Measurements from ENCODE around the gene FOXP2.

GRCh38 chr7:114412548-114412947 lies 2.1 kb upstream of the FOXP2 start:
- TF ChIP-seq ZNF70 (CRISPR knock-in tag; IDR thresholded peaks at IDR 0.05) (no peak), ESRRG (CRISPR knock-in tag; IDR thresholded peaks at IDR 0.05) (no peak), PPARA (CRISPR knock-in tag; IDR thresholded peaks at IDR 0.05; ENCODE audit: borderline replicate concordance) (no peak), RARB (CRISPR knock-in tag; IDR thresholded peaks at IDR 0.05) (no peak), GLIS3 (CRISPR knock-in tag; IDR thresholded peaks at IDR 0.05) (no peak), BACH2 (CRISPR knock-in tag; IDR thresholded peaks at IDR 0.05; ENCODE audit: borderline replicate concordance) (no peak), ARNTL (CRISPR knock-in tag; IDR thresholded peaks at IDR 0.05; ENCODE audit: borderline replicate concordance, low read depth) (no peak), TSHZ2 (CRISPR knock-in tag; IDR thresholded peaks at IDR 0.05) (no peak), TOX (CRISPR knock-in tag; IDR thresholded peaks at IDR 0.05; ENCODE audit: borderline replicate concordance) (no peak)
- TF ChIP-seq, protein P1, sequence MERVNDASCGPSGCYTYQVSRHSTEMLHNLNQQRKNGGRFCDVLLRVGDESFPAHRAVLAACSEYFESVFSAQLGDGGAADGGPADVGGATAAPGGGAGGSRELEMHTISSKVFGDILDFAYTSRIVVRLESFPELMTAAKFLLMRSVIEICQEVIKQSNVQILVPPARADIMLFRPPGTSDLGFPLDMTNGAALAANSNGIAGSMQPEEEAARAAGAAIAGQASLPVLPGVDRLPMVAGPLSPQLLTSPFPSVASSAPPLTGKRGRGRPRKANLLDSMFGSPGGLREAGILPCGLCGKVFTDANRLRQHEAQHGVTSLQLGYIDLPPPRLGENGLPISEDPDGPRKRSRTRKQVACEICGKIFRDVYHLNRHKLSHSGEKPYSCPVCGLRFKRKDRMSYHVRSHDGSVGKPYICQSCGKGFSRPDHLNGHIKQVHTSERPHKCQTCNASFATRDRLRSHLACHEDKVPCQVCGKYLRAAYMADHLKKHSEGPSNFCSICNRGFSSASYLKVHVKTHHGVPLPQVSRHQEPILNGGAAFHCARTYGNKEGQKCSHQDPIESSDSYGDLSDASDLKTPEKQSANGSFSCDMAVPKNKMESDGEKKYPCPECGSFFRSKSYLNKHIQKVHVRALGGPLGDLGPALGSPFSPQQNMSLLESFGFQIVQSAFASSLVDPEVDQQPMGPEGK (CRISPR knock-in tag; IDR thresholded peaks at IDR 0.05; ENCODE audit: borderline replicate concordance), result no peak
- TF ChIP-seq, protein P2, sequence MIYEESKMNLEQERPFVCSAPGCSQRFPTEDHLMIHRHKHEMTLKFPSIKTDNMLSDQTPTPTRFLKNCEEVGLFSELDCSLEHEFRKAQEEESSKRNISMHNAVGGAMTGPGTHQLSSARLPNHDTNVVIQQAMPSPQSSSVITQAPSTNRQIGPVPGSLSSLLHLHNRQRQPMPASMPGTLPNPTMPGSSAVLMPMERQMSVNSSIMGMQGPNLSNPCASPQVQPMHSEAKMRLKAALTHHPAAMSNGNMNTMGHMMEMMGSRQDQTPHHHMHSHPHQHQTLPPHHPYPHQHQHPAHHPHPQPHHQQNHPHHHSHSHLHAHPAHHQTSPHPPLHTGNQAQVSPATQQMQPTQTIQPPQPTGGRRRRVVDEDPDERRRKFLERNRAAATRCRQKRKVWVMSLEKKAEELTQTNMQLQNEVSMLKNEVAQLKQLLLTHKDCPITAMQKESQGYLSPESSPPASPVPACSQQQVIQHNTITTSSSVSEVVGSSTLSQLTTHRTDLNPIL (CRISPR knock-in tag; IDR thresholded peaks at IDR 0.05; ENCODE audit: low read depth), result no peak
- TF ChIP-seq, protein P3, sequence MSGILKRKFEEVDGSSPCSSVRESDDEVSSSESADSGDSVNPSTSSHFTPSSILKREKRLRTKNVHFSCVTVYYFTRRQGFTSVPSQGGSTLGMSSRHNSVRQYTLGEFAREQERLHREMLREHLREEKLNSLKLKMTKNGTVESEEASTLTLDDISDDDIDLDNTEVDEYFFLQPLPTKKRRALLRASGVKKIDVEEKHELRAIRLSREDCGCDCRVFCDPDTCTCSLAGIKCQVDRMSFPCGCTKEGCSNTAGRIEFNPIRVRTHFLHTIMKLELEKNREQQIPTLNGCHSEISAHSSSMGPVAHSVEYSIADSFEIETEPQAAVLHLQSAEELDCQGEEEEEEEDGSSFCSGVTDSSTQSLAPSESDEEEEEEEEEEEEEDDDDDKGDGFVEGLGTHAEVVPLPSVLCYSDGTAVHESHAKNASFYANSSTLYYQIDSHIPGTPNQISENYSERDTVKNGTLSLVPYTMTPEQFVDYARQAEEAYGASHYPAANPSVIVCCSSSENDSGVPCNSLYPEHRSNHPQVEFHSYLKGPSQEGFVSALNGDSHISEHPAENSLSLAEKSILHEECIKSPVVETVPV (CRISPR knock-in tag; IDR thresholded peaks at IDR 0.05), result no peak
- TF ChIP-seq, protein P4, sequence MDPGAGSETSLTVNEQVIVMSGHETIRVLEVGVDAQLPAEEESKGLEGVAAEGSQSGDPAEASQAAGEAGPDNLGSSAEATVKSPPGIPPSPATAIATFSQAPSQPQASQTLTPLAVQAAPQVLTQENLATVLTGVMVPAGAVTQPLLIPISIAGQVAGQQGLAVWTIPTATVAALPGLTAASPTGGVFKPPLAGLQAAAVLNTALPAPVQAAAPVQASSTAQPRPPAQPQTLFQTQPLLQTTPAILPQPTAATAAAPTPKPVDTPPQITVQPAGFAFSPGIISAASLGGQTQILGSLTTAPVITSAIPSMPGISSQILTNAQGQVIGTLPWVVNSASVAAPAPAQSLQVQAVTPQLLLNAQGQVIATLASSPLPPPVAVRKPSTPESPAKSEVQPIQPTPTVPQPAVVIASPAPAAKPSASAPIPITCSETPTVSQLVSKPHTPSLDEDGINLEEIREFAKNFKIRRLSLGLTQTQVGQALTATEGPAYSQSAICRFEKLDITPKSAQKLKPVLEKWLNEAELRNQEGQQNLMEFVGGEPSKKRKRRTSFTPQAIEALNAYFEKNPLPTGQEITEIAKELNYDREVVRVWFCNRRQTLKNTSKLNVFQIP (CRISPR knock-in tag; IDR thresholded peaks at IDR 0.05; ENCODE audit: borderline replicate concordance, low read depth), result no peak
